Activated CD4-positive, alpha-beta T cell treated with anti-CD3 and anti-CD28 coated beads for 1 hour (primary cell): ENCODE results near the gene RASD1.

Source experiments
- DNase-seq: peaks from one replicate; pipeline ENCODE4 v3.0.0-alpha.2; 2020

The RASD1 gene

DNA sequence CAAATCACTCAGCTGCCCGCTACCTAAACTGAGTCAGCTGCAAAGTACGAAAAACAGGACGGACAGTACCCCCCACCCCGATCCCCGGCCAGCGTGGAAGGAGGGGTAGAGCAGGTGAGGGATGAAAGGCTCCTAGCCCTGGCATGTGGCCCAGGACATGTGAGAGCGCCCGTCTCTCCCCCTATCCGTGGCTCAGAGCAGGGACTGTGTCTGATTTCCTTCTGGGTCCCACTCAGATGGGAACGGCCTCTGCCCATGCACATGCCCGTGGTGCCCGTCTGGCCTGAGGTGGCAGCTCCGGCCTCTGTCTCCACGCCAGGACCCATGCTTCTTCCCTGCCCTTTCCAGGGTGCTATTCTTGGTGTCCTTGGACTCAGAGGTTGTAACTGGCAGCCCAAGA is 30.2 kb upstream of the RASD1 start:
- DNase-seq: no peak

DNA sequence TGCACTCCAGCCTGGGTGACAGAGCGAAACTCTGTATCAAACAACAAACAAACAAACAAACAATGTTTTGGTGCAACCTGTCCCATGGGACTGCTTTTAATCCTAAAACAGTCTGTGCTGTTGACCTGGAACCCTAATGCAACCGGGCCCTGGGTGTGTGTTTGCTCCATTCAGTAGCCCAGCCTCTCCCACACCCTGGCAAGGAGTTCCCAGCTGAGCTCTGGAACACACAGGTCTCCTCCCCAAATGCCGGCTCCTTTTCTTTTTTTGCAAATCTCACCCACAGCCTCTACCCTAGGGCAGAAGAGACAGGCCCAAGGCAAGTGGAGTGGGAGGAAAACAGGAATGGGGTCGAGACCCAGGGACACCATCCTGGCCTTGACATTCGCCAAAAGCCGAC is 29.8 kb upstream of the RASD1 start:
- DNase-seq: no peak

DNA sequence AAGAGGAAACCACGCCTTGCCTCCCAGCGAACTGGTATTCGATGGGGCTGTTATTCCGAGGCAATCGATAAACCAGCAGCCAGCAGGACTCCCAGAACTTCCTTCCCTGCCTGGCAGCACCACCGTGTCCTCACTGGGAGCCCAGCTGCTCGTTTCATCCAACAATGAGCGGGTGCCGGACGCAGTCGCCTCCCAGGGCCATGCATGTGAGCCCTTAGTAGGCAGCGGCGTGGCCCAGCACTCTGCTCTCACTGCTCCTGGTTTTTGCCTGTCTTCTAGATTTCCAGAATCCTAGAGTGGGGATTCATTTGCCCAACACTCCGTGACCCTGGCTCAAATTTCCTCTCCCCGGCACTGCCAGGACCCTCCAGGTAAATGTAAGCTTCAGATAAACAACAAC is 29.1 kb upstream of the RASD1 start:
- no peak for DNase-seq

DNA sequence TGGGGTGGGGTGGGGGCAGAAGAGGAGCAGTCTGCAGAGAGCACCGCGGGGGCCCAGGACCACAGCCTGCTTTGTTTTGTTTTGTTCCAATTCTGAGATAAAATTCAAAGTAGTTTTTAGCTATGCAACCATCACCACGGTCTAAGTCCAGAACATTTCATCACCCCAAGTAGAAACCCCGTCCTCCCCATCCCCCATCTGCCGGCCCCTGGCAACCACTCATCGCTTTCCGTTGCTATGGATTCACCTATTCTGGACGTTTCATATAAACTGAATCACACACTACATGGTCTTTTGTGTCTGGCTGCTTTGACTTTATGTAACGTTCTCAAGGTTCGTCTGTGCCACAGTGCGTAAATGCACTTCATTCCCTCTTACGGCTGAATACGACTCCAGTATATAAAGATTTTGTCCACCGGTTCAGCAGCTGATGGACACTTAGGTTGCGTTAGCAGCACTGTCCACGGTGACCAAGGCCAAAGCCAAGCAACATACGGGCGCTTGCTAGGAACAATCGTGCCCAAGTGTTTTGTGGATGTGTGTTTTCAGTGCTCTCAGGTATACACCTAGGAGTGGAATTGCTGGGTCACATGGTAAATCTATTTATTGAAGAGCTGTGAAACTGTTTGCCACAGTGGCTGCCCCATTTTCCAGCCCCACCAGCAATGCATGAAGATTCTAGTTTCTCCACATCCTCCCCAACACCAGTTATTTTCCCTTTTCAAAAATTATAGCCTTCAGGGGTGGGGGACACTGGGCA is 27.7 kb upstream of the RASD1 start:
- no peak for DNase-seq

DNA sequence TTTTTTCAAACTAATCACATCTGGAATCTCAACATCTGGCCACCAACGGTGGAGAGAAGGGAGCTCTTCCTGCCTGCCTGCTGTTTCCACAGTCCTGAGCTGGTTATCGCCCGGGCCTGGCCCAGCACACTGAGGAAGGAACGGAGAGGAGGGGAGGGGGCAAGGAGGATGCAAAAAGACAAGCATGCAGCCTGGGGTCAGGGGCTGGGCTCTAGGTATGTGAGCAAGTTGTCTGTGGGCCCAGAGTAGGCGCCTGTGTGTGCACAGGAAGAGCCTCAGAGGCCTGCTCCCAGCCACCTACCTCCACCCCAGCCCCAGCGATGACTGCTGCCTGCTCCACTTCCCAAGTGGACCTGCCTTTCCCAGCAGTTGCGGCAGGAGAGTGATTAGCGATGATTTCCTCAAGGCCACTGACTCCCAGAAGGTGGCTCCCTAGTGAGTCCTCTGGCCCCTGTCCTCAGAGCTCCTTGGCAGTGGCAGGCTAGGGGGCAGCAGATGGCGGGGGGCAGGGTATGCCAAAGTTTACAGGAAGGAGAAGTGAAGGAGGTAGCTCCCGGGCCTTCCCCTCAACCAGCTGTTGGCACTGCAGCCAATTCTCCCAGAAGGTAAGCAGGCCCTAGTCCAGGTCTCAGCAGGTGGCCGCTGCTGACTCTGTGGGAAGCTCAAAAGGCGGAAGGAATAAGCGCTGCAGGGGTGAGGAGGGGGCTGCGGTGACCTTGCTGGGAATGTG is 27.0 kb upstream of the RASD1 start:
- DNase-seq: no peak

DNA sequence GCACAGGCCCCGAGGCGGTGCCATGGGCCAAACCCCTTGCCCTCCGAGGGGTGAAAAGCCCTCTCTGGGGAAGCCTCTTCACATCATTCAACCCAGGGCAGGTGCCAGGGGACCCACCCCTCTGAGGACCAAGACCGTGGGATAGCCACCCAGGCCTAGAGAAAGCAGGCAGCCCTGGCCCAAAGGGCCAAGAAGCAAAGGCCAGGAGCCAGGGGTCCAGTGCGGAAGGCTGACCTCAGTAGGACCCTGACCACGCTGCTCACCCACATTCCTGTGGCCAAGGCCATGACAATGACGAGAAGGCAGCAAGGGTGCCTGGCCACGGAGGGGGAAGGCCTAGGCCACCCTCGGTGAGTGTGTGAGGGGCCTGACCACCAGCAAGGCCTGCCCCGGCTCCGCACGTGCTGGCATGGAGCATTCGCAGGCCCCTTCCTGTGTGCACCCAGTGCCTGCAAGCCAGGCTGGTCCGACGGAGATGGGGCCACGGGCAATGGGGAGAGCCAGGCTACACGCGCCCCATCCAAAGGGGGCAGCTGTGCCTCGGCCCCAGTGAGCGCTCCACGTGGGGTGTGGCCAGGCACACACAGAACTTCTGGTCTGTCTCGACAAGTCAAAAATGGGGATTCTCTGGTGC is 24.5 kb upstream of the RASD1 start:
- no peak for DNase-seq

DNA sequence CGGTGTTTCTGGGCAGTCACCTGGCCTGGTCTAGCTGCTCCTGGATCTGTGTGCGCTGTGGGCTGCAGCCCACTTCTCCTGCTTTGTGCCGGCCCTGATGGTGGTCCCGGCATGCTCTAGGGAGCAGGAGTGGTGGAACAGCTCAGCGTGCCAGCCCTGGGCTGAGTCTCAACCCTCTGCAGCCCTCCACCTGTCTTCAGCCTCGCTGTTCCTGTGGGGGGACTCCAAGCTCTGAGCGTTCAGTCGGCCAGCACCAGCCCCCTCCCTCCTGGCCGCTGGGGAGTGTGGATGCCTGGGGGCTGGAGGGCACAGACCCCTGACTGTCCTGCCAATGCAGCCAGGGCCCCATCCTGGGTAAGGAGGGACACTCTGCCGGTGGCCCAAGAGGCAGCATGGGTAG is 23.7 kb upstream of the RASD1 start:
- DNase-seq: no peak

DNA sequence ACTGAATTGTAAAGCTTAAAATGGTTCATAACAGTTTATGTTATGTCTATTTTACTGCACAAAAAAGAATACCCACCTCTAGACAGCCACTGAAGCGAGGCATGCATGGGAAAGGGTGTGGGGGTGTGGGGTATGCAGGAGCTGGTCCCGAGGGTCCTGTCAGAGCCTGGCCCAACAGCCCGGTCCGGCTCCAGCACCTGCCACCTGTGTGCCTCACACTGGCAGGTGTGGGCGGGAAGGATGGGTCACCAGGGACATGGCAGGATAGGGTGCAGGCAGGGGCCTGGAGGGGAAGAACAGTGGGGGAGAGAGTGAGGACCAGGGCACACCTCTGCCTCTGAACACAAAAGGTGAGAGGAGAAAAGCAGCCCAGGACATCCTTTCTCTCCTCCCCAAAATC is 22.8 kb upstream of the RASD1 start:
- DNase-seq: no peak

DNA sequence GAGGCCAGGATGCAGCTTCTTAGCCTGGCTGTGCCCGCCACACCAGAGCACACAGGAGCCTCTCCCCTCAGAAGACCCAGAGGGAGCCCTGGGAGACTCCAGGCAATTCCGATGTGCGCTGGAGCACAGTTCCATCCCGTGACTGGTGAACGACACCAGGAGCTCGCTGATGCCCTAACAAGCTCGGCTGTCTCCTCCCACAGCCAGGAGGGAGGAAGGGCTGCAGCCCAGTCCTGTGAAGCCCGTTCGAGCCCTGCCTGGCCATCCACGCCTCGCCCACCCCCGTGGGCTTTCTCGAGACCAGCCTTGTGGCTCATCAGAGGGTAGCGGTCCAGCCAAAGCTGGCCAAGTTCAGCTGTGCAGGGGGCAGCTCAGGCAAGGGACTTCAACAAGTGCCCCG is 21.8 kb upstream of the RASD1 start:
- DNase-seq: no peak

DNA sequence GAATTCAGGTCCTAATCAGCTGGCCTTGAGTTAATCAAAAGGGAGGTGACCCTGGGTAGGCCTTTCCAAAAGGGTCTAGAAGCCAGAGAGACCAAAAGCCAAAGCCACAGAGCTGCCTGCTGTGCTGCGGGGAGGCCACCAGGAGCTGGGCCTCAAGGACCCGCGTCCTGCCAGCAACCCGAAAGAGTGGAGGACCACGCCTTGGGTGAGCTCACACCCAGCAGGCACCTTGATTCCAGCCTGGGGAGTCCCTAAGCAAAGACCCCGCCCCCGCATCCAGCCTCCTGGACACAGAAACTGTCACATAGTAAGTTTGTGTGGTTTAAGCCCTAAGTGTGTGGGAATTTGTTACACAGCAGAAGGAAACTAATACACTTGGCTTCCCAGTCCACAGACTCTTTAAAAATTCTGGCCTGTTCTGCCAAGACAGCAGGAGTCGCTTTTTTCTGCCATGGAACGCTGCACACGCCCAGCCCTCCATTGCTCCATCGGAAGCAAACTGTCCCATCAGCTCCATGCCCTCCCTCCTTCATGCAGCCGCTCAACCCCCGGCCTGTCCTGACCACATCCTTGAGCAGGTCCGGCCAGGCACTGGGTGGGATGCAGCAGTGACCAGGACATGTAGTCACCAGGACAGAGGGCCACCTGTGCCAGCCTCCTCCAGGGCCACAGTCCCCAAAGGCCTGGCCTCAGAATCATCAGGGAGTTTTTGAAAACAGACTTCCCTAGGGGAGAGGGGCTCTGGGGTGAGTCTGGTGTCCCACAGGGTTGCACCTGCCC is 20.9 kb upstream of the RASD1 start:
- DNase-seq: no peak

DNA sequence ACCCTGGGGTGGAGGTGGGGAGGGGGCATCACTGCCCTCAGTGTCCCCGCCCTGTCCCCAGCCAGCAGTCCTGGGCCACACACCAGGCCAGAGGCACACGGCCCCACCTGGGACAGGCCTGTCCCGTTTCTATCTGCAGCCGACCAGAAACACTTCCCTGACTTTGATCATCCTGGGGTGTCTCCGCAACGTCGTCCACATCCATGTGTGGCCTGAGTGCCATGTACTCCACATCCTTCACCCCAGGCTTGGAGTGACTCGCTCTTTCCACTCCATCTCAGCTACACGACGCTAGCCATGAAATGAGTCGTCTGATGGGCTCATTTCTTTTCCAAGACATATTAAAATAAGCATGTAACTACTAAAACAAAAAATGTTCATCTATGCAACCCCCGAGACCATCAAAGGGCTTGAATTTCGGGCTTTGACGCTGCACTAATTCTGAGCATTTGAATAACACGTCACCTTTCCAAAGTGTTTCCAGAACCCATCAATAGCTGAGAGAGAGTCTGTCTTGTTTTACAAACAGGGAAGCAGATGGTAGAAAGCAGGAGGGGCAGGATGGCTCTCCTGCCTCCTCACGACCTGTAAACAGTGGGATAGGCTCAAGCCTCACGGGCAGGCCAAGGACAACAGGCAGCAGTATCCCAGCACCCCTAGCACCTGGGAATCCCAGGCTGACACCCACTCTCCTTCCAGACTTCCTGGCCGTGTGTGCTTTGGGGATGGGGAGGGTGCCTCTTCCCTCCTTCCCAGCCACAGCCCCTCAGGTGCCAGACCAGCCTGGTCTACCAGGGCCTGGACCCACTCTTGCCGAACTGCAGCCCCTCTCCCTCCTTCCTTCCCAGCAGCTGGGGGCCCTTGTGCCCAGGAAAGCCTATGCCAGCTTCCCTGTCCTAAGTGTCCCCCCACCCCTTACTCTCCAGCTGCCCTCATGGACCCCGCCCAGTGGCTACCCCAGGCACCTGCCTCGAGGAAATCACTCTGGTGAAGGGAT is 20.0 kb upstream of the RASD1 start:
- DNase-seq: no peak

DNA sequence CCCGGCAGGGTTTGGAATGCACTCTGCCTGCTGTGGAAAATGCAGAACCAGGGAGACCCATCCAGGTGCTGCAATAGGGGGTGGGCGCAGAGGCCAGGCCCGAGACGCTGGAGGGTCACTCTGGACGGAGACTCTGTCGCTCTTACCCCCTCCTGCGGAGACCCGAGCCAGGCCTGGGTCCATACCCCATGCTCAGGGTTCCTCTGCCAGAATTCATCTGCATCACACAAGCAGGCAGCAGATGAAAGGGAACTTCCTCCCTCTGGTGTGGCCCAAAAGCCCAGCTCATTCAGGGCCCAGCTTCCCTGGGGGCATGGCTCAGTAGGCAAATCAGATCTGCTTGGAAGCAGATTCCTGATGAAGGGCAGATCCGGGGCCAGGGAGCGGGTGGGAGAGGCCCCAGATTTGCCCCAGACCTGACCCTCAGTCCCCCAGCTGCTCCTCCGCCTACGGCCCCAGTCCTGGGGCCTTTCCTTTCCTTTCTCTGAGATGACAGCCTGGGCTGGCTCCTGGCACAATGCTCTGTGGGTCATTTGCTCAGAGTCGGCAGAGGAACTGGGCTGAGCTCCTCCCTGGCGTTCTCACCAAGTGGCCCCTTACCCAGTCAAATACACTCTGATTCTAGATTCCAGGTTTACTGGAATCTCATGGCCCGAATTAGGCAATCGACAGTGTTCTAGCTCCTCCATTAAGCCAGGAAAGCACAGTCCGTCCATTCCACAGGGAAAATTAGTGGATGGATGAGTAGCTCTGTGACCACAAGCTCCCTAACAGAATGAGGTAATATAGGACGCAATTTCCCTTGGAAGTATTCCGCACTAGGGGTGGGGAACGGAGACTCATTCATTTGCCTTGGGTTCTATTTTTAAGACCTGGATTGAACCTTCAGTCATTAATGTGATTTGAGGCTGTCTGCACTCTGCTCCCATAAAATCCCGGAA is 19.1 kb upstream of the RASD1 start:
- no peak for DNase-seq

DNA sequence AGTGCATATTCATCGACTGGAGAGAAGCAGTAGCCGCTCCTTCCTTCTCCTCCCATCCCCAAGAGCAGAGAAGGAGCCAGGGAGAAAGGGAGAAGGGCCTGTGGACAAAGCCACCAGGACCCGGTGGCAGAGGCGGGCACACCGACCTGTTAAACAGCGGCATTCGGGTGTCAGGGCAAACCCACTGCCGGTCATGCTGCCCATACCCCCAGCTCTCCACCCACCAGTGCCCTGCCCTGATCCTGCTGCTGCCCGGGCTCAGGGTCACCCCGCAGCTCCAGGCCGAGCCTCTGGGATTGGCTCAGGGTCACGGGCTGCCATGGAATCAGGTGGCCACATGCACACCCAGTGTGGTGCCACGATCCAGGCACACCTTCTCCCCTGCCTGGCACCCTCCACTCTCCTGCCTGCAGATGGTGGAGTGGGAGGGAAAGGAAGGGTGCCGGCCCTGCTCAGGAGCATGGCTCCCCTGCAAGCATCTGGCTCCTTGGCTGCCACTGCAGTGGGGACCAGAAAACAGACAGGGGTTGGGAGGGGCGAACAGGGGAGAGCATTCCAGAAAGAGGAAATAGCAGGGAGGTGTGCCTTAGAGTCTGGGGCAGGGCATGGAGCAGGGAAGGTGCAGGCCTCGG is 18.3 kb upstream of the RASD1 start:
- no peak for DNase-seq

DNA sequence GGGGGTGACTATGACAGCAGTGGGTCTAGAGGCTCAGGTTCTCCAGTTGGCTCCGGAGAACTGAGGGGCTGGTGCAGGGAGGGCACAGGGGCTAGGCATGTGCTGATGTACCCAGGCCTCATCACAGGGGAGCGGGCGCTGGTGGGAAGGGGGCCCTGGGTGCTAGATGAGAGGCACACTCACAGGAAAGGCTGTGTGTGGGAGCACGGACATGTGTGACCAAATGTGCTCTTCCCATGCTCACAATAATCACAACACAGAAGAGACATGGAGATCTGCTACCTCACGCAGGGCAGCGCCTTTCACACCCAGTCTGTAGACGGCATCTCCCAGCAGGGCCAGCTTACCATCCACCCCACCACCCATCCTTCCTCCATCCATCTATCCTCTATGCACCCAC is 17.4 kb upstream of the RASD1 start:
- DNase-seq: no peak

DNA sequence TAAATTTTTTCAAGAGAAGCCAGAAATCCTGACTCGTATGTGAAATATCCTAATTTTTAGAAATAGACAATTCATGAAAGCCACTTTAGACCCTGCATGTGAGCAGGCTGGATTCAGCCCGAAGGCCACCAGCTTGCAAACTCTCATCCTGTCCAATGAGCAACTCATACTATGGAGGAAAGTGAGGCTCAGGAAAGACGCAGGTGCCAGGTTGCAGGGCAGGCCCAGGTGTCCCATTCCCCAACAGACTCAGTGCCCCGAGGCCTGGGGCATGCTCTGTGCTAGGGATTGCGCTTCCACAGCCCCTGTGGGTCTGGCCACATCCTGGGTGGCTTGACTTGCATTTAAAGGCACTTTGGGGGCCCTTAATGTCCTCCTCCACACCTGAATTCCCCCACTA is 16.7 kb upstream of the RASD1 start:
- DNase-seq: no peak

DNA sequence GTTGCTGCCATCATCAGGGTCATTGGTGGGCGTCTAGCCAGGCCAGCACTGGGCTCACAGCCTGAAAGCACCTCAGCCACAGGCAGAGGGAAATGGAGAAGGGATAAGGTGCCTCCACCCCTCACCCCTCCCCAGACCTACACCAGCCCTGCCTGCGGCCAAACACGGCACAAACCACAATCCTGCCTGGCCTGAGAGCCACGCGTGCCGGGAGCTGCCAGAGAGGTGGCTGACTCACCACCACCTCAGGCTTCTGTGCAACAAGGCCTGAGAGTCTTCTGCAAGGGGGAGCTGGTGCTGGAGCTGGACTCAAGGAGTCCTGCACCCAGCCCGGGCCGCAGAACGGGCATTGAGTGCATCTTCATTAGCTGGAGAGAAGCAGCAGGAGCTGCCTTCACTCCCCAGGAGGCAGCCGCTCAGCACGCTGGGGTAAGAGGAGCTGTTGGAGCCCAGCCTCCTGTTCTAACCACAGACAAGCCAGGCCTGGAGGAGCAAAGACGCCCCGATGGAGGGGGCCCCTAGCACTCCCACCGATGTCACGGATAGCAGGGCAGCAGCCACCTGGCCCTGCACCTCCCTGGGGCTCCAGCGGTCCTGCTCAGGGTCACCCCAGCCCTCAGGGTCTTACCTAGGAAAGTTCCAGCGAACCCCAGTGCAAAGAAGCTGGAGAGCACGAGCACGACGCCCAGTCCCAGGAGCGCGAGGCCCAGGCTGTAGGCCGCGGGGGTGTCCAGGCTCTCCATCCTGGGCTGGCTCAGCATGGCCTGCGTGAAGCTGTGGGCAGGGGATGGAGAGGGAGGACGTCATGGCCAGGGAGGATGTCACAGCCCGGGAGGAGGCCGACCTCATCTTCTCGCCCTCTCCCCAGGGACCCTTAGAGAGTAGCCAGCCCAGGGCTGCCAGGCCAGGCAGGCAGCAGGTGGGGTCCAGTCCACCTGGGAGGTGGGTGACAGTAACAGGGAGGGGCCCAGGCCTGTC is 16.0 kb upstream of the RASD1 start:
- DNase-seq: no peak

DNA sequence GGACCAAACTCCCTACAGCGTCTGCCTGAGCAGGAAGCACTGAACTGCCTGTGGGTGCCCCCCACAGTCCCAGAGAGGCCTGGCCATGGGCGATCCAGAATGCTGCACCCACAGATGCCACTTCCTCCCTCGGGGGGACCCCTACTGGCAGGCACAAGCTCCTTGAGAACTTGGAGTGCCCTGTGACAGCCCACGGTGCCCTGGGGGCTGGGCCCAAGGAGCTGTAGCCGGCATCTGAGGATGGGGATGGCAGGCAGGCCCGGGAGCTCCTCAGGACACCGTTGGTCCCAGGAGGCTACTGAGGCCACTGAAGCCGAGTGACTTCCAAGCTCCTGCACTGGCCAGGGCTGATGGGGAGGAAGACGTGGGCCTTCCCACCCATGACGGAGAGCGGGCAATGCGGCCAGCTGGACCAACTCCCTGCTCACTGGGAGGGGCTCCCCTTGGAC is 15.1 kb upstream of the RASD1 start:
- no peak for DNase-seq

DNA sequence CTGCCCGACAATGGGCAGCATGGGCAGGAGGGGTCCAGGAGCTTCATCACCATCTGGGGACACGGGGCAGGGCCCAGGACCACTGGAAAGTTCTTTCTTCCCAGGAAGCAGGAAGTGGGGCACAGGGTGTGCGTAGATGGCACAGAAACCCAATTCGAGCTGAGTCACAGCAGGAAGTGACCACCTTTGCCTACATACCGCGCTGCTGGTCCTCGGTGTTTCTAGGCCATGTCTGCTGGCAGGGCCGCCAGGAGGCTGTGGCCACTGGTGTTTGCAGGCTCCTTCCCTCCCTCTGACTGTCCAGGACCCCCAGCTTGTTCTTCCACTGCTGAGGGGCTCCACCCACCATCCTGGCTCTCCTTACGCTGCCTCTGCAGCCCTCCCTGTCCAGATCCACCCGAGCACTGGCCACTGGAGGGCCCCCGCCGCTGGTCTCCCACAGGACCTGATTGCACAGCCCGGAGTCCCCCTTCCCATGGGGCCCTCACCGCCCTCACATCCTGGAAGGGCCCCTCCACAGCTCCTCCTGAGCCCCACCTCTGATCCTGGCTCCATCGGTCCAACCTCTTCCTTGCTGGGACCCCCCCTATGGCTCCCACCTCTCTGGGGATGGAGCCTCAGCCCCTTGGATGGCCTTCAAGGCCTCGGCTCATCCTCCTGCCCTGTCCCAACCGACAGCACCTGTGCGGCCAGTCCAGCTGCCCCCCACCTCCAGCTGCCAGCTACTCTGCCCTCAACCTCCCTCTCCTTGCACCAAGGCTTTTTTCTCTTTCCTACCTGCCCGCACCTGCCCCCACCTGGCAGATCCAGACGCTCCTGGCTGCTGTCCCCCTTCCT is 14.5 kb upstream of the RASD1 start:
- DNase-seq: no peak
